ENCODE results near the gene LEMD2. TPM values are rescaled to one million over a fixed set of nuclear protein-coding genes. Genes with fewer than 3 reads are reported as not detected.

The LEMD2 gene
- total RNA-seq, 1 experiment from 2014 or later = 91.8 TPM

GRCh38 chr6:33828764-33829731, 40.1 kb upstream of the LEMD2 start:
- H3T11ph ChIP-seq (ENCODE audit: low read length) = no peak overlapping the region
- H3K9me3 Mint-ChIP-seq = peaks cover 10 to 13% of the 10 kb centered on the region in 2 experiments
- no peaks in the 10 kb centered on the region for H3K79me1 ChIP-seq (ENCODE audit: insufficient read depth, low read depth, low read length, poor library complexity, severe bottlenecking)
- no peak overlapping the region for H3K14ac ChIP-seq (ENCODE audit: insufficient read depth, low read length)
- peak overlapping the region in 1 of 2 experiments; percentile 64; a peak in 4 of 5 replicates for H3K4me3 Mint-ChIP-seq
- no peak overlapping the region for H2BK20ac ChIP-seq (ENCODE audit: low read depth, low read length, poor library complexity, severe bottlenecking)
- H4K20me1 ChIP-seq (ENCODE audit: control insufficient read depth, insufficient read depth, insufficient read length) = no peaks in the 10 kb centered on the region
- no peaks in the 10 kb centered on the region for H3K27me3 ChIP-seq (ENCODE audit: insufficient read depth, low read length)
- no peak overlapping the region for H3K56ac ChIP-seq (ENCODE audit: insufficient read length, low read depth, low read length)
- peak overlapping the region; percentile 75 to 94 (median 94); a peak in 6 of 7 replicates for H3K27ac Mint-ChIP-seq
- H3K23me2 ChIP-seq (ENCODE audit: insufficient read length, low read depth, low read length, poor library complexity, severe bottlenecking) = no peaks in the 10 kb centered on the region
- no peaks in the 10 kb centered on the region for H3K79me2 ChIP-seq (ENCODE audit: insufficient read depth, low read length)
- H3K4me1 ChIP-seq (ENCODE audit: insufficient read depth, low read length) = 0 out of 2 replicates have a peak, but pooled peaks cover 4% of the 10 kb centered on the region
- H3K27me3 Mint-ChIP-seq (ENCODE audit: low read depth) = peaks cover 18% of the 10 kb centered on the region
- no peak overlapping the region for H4K91ac ChIP-seq (ENCODE audit: insufficient read length, low read depth, low read length)
- H2AFZ ChIP-seq (ENCODE audit: low read length) = no peak overlapping the region
- peaks cover 7 to 10% (median 7%) of the 10 kb centered on the region in 3 experiments for H3K36me3 Mint-ChIP-seq (ENCODE audit: insufficient read depth in 1 of 3, low read depth in 3 of 3)
- no peaks in the 10 kb centered on the region for H3K9me3 ChIP-seq (ENCODE audit: control insufficient read depth, low read depth, low read length)
- WGBS (ENCODE audit: extremely low coverage, insufficient read length, low lambda C conversion rate) = no CpG with 5 or more reads among the region's 15 CpGs
- H3K9ac ChIP-seq (ENCODE audit: extremely low read depth, insufficient read length, low read length) = no peak overlapping the region
- no peak overlapping the region for H3K27ac ChIP-seq (ENCODE audit: insufficient read length, low read depth, low read length)
- H3K4me2 ChIP-seq (ENCODE audit: insufficient read depth, insufficient read length, low read length) = no peak overlapping the region
- peak; percentile 29; the same call in 2 of the 3 replicates for TF ChIP-seq CTCF (conservative IDR thresholded peaks at IDR 0.05)
- DNase-seq = no peak
- H2AK5ac ChIP-seq (ENCODE audit: insufficient read length, low read length) = no peak overlapping the region
- no peak overlapping the region for H2BK120ac ChIP-seq (ENCODE audit: low read depth, low read length, poor library complexity, severe bottlenecking)
- no peak overlapping the region for H4K8ac ChIP-seq (replicated peaks; ENCODE audit: insufficient read length, low read depth, low read length)
- no peak overlapping the region for H2BK15ac ChIP-seq (ENCODE audit: low read depth, low read length)
- no peak overlapping the region for H2BK12ac ChIP-seq (ENCODE audit: insufficient read length, low read depth, low read length)
- no peak overlapping the region for H4K5ac ChIP-seq (ENCODE audit: insufficient read length, low read depth, low read length)
- H3K23ac ChIP-seq (ENCODE audit: insufficient read length, low read depth, low read length) = no peak overlapping the region
- no peak overlapping the region for H3K4ac ChIP-seq (ENCODE audit: low read depth, low read length)
- peaks cover 55% of the 10 kb centered on the region in 2 experiments for H3K4me1 Mint-ChIP-seq
- H2BK5ac ChIP-seq (ENCODE audit: insufficient read length, low read length) = no peak overlapping the region
- H3K18ac ChIP-seq (ENCODE audit: insufficient read length, low read depth, low read length) = no peak overlapping the region
